Naive thymus-derived CD4-positive, alpha-beta T cell (primary cell): ENCODE data around the gene BMP4. TPM values are rescaled to one million over a fixed set of nuclear protein-coding genes. Genes with fewer than 3 reads are reported as not detected.

Source experiments
- ATAC-seq: fragments of 150-1000 bp; cut with Tn5 transposase; 2 replicates; pipeline ENCODE4 v1.10.0; 2021; ENCODE audit warnings: mild to moderate bottlenecking, moderate library complexity
- CTCF ChIA-PET: fragments of 350-600 bp; sonication (Branson Sonifier 250); formaldehyde crosslinking; loops from one replicate; lab custom pipeline; 2021; ENCODE audit warnings: antibody characterized with exemption; lab: Charles Lee
- POLR2A ChIA-PET: fragments of 350-600 bp; sonication (Branson Sonifier 250); formaldehyde crosslinking; loops from one replicate; lab custom pipeline; 2021; ENCODE audit warnings: antibody characterized with exemption, inconsistent platforms; lab: Charles Lee
- DNase-seq, 9 donors: peaks; one replicate each; pipeline versions ENCODE4 v3.0.0 to v3.0.0-alpha.2; 2020 to 2022; ENCODE audit warnings: mixed read lengths in 1 of 9
- H3K27ac ChIP-seq: one replicate; pipeline ENCODE4 v1.7.0; 2013; ENCODE audit warnings: mild to moderate bottlenecking, low read depth, low read length, moderate library complexity
- H3K27me3 ChIP-seq, 2 donors: one replicate each; pipeline ENCODE4 v1.7.0; 2013; ENCODE audit warnings: low read length in 2 of 2, mild to moderate bottlenecking in 2 of 2, moderate library complexity in 2 of 2; ENCODE audit not compliant: control insufficient read depth in 2 of 2, insufficient read depth in 2 of 2
- H3K36me3 ChIP-seq, 3 experiments: 1 replicate in 2 of 3; 2 replicates in 1 of 3; pipeline ENCODE4 v1.7.0; 2013; ENCODE audit warnings: low read length in 3 of 3, mild to moderate bottlenecking in 3 of 3, moderate library complexity in 1 of 3; ENCODE audit not compliant: insufficient read depth in 3 of 3, control insufficient read depth in 2 of 3
- H3K4me1 ChIP-seq, 2 donors: one replicate each; pipeline ENCODE4 v1.7.0; 2013; ENCODE audit warnings: low read length in 2 of 2, mild to moderate bottlenecking in 2 of 2, moderate library complexity in 1 of 2; ENCODE audit not compliant: control insufficient read depth in 2 of 2, insufficient read depth in 2 of 2
- H3K4me3 ChIP-seq: 2 replicates; pipeline ENCODE4 v1.7.0; 2013; ENCODE audit warnings: mild to moderate bottlenecking, low read length
- H3K9me3 ChIP-seq, 3 experiments: 1 replicate in 2 of 3; 2 replicates in 1 of 3; pipeline ENCODE4 v1.7.0; 2013; ENCODE audit warnings: low read length in 3 of 3; ENCODE audit not compliant: control insufficient read depth in 2 of 3
- H3K27ac Mint-ChIP-seq, 9 donors: one replicate each; pipeline ENCODE4 v1.8.0; 2020 to 2022; ENCODE audit warnings: mixed read lengths in 9 of 9, mild to moderate bottlenecking in 8 of 9, moderate library complexity in 5 of 9, inconsistent platforms in 2 of 9
- H3K27me3 Mint-ChIP-seq, 5 donors: one replicate each; pipeline ENCODE4 v1.8.0; 2021 to 2022; ENCODE audit warnings: mixed read lengths in 5 of 5, mild to moderate bottlenecking in 1 of 5
- H3K36me3 Mint-ChIP-seq, 5 donors: one replicate each; pipeline ENCODE4 v1.8.0; 2020 to 2022; ENCODE audit warnings: mixed read lengths in 5 of 5, mild to moderate bottlenecking in 3 of 5, inconsistent platforms in 1 of 5
- H3K4me1 Mint-ChIP-seq, 7 donors: one replicate each; pipeline ENCODE4 v1.8.0; 2020 to 2022; ENCODE audit warnings: mixed read lengths in 7 of 7, mild to moderate bottlenecking in 3 of 7, inconsistent platforms in 1 of 7
- H3K4me3 Mint-ChIP-seq, 10 donors: one replicate each; pipeline ENCODE4 v1.8.0; 2020 to 2022; ENCODE audit warnings: mild to moderate bottlenecking in 10 of 10, mixed read lengths in 10 of 10, moderate library complexity in 6 of 10, inconsistent platforms in 2 of 10
- H3K9me3 Mint-ChIP-seq, 11 donors: one replicate each; pipeline ENCODE4 v1.8.0; 2020 to 2022; ENCODE audit warnings: mixed read lengths in 11 of 11, mild to moderate bottlenecking in 4 of 11, inconsistent platforms in 1 of 11, moderate library complexity in 1 of 11
- intact Hi-C, 2 donors: fragments of 100-400 bp; cut with micrococcal nuclease; formaldehyde crosslinking; loops; one replicate each; pipeline ENCODE4 v1.15.1; 2023
- polyA plus RNA-seq, 2 donors: library from polyadenylated mRNA; unstranded; fragments of 300-500 nt; fragmentation: Illumina TruSeq; gene quantifications; one replicate each; pipeline ENCODE4 v1.2.3, GENCODE V29; 2021
- total RNA-seq, 6 experiments: library from RNA in 5 of 6; stranded (reverse) in 5 of 6; gene quantifications; 1 replicate in 5 of 6; 2 replicates in 1 of 6; pipeline ENCODE4 v1.2.3 and lab custom pipeline; 2021 to 2026

Gene BMP4
- total and polyA plus RNA-seq, 7 experiments from 2014 or later, result 0.24 to 2.3 (median 1.3) TPM; not detected in 2

GRCh38 chr14:53948205-53948884 is 8.3 kb downstream of the BMP4 start:
- no peaks in the 10 kb centered on the region for H3K36me3 ChIP-seq
- no peaks in the 10 kb centered on the region for H3K9me3 ChIP-seq
- Mint-ChIP-seq H3K36me3 (no peaks in the 10 kb centered on the region), H3K4me1 (peaks cover 4 to 12% (median 8%) of the 10 kb centered on the region in 7 donors), H3K27ac (no peak overlapping the region), H3K27me3 (peaks cover 62 to 83% (median 77%) of the 10 kb centered on the region in 5 donors), H3K9me3 (peaks cover 0 to 6% (median 0%) of the 10 kb centered on the region in 11 donors), H3K4me3 (no peak overlapping the region)
- ChIA-PET POLR2A (no interaction called here), CTCF (no interaction called here)
- DNase-seq, result no peak
- intact Hi-C loops, result no loop called here
- H3K27ac ChIP-seq, result no peak overlapping the region
- peaks cover 0 to 13% of the 10 kb centered on the region in 2 donors for H3K27me3 ChIP-seq
- H3K4me1 ChIP-seq, result no peaks in the 10 kb centered on the region
- no peak overlapping the region for H3K4me3 ChIP-seq
- ATAC-seq, result no peak

GRCh38 chr14:53947452-53948204 is 9.0 kb downstream of the BMP4 start:
- peaks cover 0 to 6% (median 0%) of the 10 kb centered on the region in 11 donors for H3K9me3 Mint-ChIP-seq
- peaks cover 0 to 12% of the 10 kb centered on the region in 2 donors for H3K27me3 ChIP-seq
- H3K27ac Mint-ChIP-seq, result no peak overlapping the region
- no peaks in the 10 kb centered on the region for H3K4me1 ChIP-seq
- peaks cover 61 to 81% (median 76%) of the 10 kb centered on the region in 5 donors for H3K27me3 Mint-ChIP-seq
- peaks cover 0 to 6% (median 1%) of the 10 kb centered on the region in 7 donors for H3K4me1 Mint-ChIP-seq
- H3K36me3 ChIP-seq, result no peaks in the 10 kb centered on the region
- no peaks in the 10 kb centered on the region for H3K9me3 ChIP-seq
- ChIA-PET POLR2A (no interaction called here), CTCF (no interaction called here)
- H3K27ac ChIP-seq, result no peak overlapping the region
- intact Hi-C loops, result no loop called here
- peak overlapping the region in 1 of 10 donors; percentile 25 for H3K4me3 Mint-ChIP-seq
- no peak overlapping the region for H3K4me3 ChIP-seq
- DNase-seq, result no peak
- no peaks in the 10 kb centered on the region for H3K36me3 Mint-ChIP-seq
- ATAC-seq, result no peak

GRCh38 chr14:53947094-53947445 is 9.6 kb downstream of the BMP4 start:
- Mint-ChIP-seq H3K4me1 (peaks cover 0 to 4% (median 0%) of the 10 kb centered on the region in 7 donors), H3K27me3 (peaks cover 62 to 79% (median 76%) of the 10 kb centered on the region in 5 donors), H3K36me3 (no peaks in the 10 kb centered on the region), H3K9me3 (peaks cover 0 to 6% (median 0%) of the 10 kb centered on the region in 11 donors), H3K27ac (no peak overlapping the region), H3K4me3 (peak overlapping the region in 3 of 10 donors; percentile 5 to 25 (median 18))
- H3K9me3 ChIP-seq, result no peaks in the 10 kb centered on the region
- no peak overlapping the region for H3K4me3 ChIP-seq
- intact Hi-C loops, result no loop called here
- H3K27me3 ChIP-seq, result peaks cover 0 to 10% of the 10 kb centered on the region in 2 donors
- no peak for ATAC-seq
- H3K36me3 ChIP-seq, result no peaks in the 10 kb centered on the region
- CTCF ChIA-PET, result no interaction called here
- no peak overlapping the region for H3K27ac ChIP-seq
- no peaks in the 10 kb centered on the region for H3K4me1 ChIP-seq
- no peak for DNase-seq
- POLR2A ChIA-PET, result no interaction called here

GRCh38 chr14:53946404-53947093 is 10.1 kb downstream of the BMP4 start:
- Mint-ChIP-seq H3K27me3 (peaks cover 63 to 76% (median 74%) of the 10 kb centered on the region in 5 donors), H3K9me3 (peaks cover 0 to 6% (median 0%) of the 10 kb centered on the region in 11 donors), H3K27ac (no peak overlapping the region), H3K4me1 (peaks cover 0 to 4% (median 0%) of the 10 kb centered on the region in 7 donors), H3K4me3 (peak overlapping the region in 4 of 10 donors; percentile 5 to 27 (median 16)), H3K36me3 (no peaks in the 10 kb centered on the region)
- Histone ChIP-seq H3K4me3 (no peak overlapping the region), H3K36me3 (no peaks in the 10 kb centered on the region), H3K9me3 (no peaks in the 10 kb centered on the region), H3K4me1 (no peaks in the 10 kb centered on the region), H3K27me3 (peaks cover 0 to 10% of the 10 kb centered on the region in 2 donors), H3K27ac (no peak overlapping the region)
- DNase-seq (no peak), ATAC-seq (no peak)
- CTCF ChIA-PET, result no interaction called here
- intact Hi-C loops, result no loop called here
- POLR2A ChIA-PET, result no interaction called here

- POLR2A ChIA-PET, result no interaction called here
- H3K9me3 ChIP-seq, result no peaks in the 10 kb centered on the region
- no peak overlapping the region for H3K4me3 Mint-ChIP-seq
Measured at GRCh38 chr14:53946071-53946403, 10.6 kb downstream of the BMP4 start.

GRCh38 chr14:53943751-53944083 is 12.9 kb downstream of the BMP4 start:
- Mint-ChIP-seq H3K36me3 (no peaks in the 10 kb centered on the region), H3K4me1 (peaks cover 0 to 4% (median 0%) of the 10 kb centered on the region in 7 donors), H3K27ac (no peak overlapping the region), H3K9me3 (peaks cover 0 to 6% (median 0%) of the 10 kb centered on the region in 11 donors), H3K4me3 (no peak overlapping the region), H3K27me3 (peaks cover 51 to 60% (median 55%) of the 10 kb centered on the region in 5 donors)
- Histone ChIP-seq H3K27me3 (peaks cover 0 to 10% of the 10 kb centered on the region in 2 donors), H3K9me3 (no peaks in the 10 kb centered on the region), H3K4me1 (no peaks in the 10 kb centered on the region), H3K27ac (no peak overlapping the region), H3K4me3 (no peak overlapping the region), H3K36me3 (no peaks in the 10 kb centered on the region)
- CTCF ChIA-PET, result no interaction called here
- DNase-seq, result no peak
- intact Hi-C loops, result no loop called here
- POLR2A ChIA-PET, result no interaction called here
- ATAC-seq, result no peak

More at GRCh38 chr14:53946071-53946403, 10.6 kb downstream of the BMP4 start:
- no peaks in the 10 kb centered on the region for H3K4me1 ChIP-seq
- ATAC-seq (no peak), DNase-seq (no peak)
- Mint-ChIP-seq H3K27me3 (peaks cover 65 to 74% (median 69%) of the 10 kb centered on the region in 5 donors), H3K9me3 (peaks cover 0 to 6% (median 0%) of the 10 kb centered on the region in 11 donors), H3K27ac (no peak overlapping the region), H3K36me3 (no peaks in the 10 kb centered on the region), H3K4me1 (peaks cover 0 to 4% (median 0%) of the 10 kb centered on the region in 7 donors)
- CTCF ChIA-PET, result no interaction called here
- H3K4me3 ChIP-seq, result no peak overlapping the region
- intact Hi-C loops, result no loop called here
- no peaks in the 10 kb centered on the region for H3K36me3 ChIP-seq
- H3K27me3 ChIP-seq, result peaks cover 0 to 10% of the 10 kb centered on the region in 2 donors
- H3K27ac ChIP-seq, result no peak overlapping the region
